ENCODE measurements around the gene CCNB3. TPM values are rescaled to one million over a fixed set of nuclear protein-coding genes. Genes with fewer than 3 reads are reported as not detected.

The CCNB3 gene
- polyA plus RNA-seq, 3 donors, result 0.08 to 0.21 TPM; not detected in 1

- Mint-ChIP-seq H3K36me3 (no peaks in the 10 kb centered on the region), H3K4me1 (peaks cover 2% of the 10 kb centered on the region), H3K9me3 (peaks cover 0 to 7% (median 1%) of the 10 kb centered on the region in 7 donors), H3K27ac (no peak overlapping the region), H3K4me3 (no peak overlapping the region), H3K27me3 (ENCODE audit: low read depth in 3 of 3) (peaks cover 0 to 3% (median 2%) of the 10 kb centered on the region in 3 donors)
- Histone ChIP-seq H3K4me2 (replicated peaks; ENCODE audit: extremely low read depth, low read length, poor library complexity, severe bottlenecking) (no peak overlapping the region), H3K9me3 (replicated peaks in 1 of 2; ENCODE audit: control insufficient read depth in 1 of 2, insufficient read depth in 1 of 2, low read length in 2 of 2) (peaks cover 0 to 3% of the 10 kb centered on the region in 2 donors), H3K27me3 (ENCODE audit: control insufficient read depth in 2 of 2, insufficient read depth in 2 of 2, low read length in 2 of 2) (no peaks in the 10 kb centered on the region), H3K4me3 (replicated peaks in 1 of 3; ENCODE audit: low read depth in 2 of 3, low read length in 3 of 3) (no peak overlapping the region), H3K36me3 (replicated peaks in 1 of 2; ENCODE audit: control insufficient read depth in 1 of 2, insufficient read depth in 2 of 2, low read length in 2 of 2) (no peaks in the 10 kb centered on the region), H2AFZ (ENCODE audit: insufficient read depth, low read depth, low read length, poor library complexity, severe bottlenecking) (no peak overlapping the region), H3K9ac (ENCODE audit: insufficient read depth, low read length, poor library complexity, severe bottlenecking) (no peak overlapping the region), H3K27ac (ENCODE audit: low read depth in 1 of 2, low read length in 2 of 2) (no peak overlapping the region), H3K4me1 (ENCODE audit: control insufficient read depth in 1 of 2, insufficient read depth in 2 of 2, low read length in 2 of 2) (no peaks in the 10 kb centered on the region), H3K79me2 (ENCODE audit: insufficient read depth, low read length) (no peaks in the 10 kb centered on the region), H4K20me1 (ENCODE audit: insufficient read depth, low read length) (no peaks in the 10 kb centered on the region)
- DNase-seq, result peak in 2 of 3 donors; percentile 0 to 9
- WGBS (ENCODE audit: insufficient coverage), result no CpG with 5 or more reads among the region's 4 CpGs
- no peak for TF ChIP-seq CTCF (IDR thresholded peaks at IDR 0.05)
- intact Hi-C loops (cut with micrococcal nuclease), result no loop called here
Measured at GRCh38 chrX:50372966-50373365, 168.4 kb downstream of the CCNB3 start.

GRCh38 chrX:50375481-50376267 is 171.1 kb downstream of the CCNB3 start:
- no peaks in the 10 kb centered on the region for H3K9me3 ChIP-seq (replicated peaks in 1 of 2; ENCODE audit: control insufficient read depth in 1 of 2, insufficient read depth in 1 of 2, low read length in 2 of 2)
- H3K36me3 Mint-ChIP-seq, result no peaks in the 10 kb centered on the region
- H3K4me1 Mint-ChIP-seq, result peaks cover 2% of the 10 kb centered on the region
- no peak overlapping the region for H3K4me3 Mint-ChIP-seq
- WGBS (ENCODE audit: insufficient coverage), result 93% methylated on average over 3 of the region's 9 CpGs
- H4K20me1 ChIP-seq (ENCODE audit: insufficient read depth, low read length), result no peaks in the 10 kb centered on the region
- intact Hi-C loops (cut with micrococcal nuclease), result no loop called here
- no peak for TF ChIP-seq CTCF (IDR thresholded peaks at IDR 0.05)
- no peak overlapping the region for H3K4me3 ChIP-seq (replicated peaks in 1 of 3; ENCODE audit: low read depth in 2 of 3, low read length in 3 of 3)
- H3K27me3 ChIP-seq (ENCODE audit: control insufficient read depth in 2 of 2, insufficient read depth in 2 of 2, low read length in 2 of 2), result peaks cover 0 to 3% of the 10 kb centered on the region in 2 donors
- no peaks in the 10 kb centered on the region for H3K79me2 ChIP-seq (ENCODE audit: insufficient read depth, low read length)
- H2AFZ ChIP-seq (ENCODE audit: insufficient read depth, low read depth, low read length, poor library complexity, severe bottlenecking), result no peak overlapping the region
- no peak overlapping the region for H3K27ac ChIP-seq (ENCODE audit: low read depth in 1 of 2, low read length in 2 of 2)
- H3K4me1 ChIP-seq (ENCODE audit: control insufficient read depth in 1 of 2, insufficient read depth in 2 of 2, low read length in 2 of 2), result no peaks in the 10 kb centered on the region
- no peaks in the 10 kb centered on the region for H3K36me3 ChIP-seq (replicated peaks in 1 of 2; ENCODE audit: control insufficient read depth in 1 of 2, insufficient read depth in 2 of 2, low read length in 2 of 2)
- H3K27ac Mint-ChIP-seq, result no peak overlapping the region
- DNase-seq, result no peak
- peaks cover 0 to 3% (median 2%) of the 10 kb centered on the region in 3 donors for H3K27me3 Mint-ChIP-seq (ENCODE audit: low read depth in 3 of 3)
- H3K4me2 ChIP-seq (replicated peaks; ENCODE audit: extremely low read depth, low read length, poor library complexity, severe bottlenecking), result no peak overlapping the region
- H3K9me3 Mint-ChIP-seq, result peaks cover 0 to 5% (median 2%) of the 10 kb centered on the region in 7 donors
- H3K9ac ChIP-seq (ENCODE audit: insufficient read depth, low read length, poor library complexity, severe bottlenecking), result no peak overlapping the region
